Measurements from ENCODE around the gene DLG3. TPM values are rescaled to one million over a fixed set of nuclear protein-coding genes. Genes with fewer than 3 reads are reported as not detected.

The DLG3 gene
- total RNA-seq, 1 donor from 2014 or later, result 107 TPM

DNA sequence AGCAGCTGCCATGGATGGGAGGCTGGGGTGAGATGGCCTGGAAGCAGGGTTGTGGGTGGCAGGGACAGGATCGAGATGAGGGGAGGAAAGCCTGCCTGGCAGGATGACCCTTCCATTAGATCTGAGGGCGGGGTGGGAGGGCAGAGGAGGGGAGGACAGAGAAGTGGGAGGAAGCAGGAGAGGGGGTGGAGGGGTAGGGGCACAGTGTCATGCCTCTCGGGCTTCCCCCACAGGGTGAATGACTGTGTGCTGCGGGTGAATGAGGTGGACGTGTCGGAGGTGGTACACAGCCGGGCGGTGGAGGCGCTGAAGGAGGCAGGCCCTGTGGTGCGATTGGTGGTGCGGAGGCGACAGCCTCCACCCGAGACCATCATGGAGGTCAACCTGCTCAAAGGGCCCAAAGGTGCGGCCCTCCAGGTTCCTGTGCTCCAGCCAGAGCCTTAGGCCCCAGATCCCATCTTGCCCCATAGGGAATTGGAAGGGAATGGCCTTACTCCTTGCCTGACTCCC is 4.9 kb downstream of the DLG3 start:
- TF ChIP-seq, protein P1, sequence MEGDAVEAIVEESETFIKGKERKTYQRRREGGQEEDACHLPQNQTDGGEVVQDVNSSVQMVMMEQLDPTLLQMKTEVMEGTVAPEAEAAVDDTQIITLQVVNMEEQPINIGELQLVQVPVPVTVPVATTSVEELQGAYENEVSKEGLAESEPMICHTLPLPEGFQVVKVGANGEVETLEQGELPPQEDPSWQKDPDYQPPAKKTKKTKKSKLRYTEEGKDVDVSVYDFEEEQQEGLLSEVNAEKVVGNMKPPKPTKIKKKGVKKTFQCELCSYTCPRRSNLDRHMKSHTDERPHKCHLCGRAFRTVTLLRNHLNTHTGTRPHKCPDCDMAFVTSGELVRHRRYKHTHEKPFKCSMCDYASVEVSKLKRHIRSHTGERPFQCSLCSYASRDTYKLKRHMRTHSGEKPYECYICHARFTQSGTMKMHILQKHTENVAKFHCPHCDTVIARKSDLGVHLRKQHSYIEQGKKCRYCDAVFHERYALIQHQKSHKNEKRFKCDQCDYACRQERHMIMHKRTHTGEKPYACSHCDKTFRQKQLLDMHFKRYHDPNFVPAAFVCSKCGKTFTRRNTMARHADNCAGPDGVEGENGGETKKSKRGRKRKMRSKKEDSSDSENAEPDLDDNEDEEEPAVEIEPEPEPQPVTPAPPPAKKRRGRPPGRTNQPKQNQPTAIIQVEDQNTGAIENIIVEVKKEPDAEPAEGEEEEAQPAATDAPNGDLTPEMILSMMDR (IDR thresholded peaks at IDR 0.05; ENCODE audit: unreplicated experiment), result no peak
- no peak overlapping the region for H3K27ac Mint-ChIP-seq
- no peak for DNase-seq (ENCODE audit: low spot score, unreplicated experiment)
- H3K36me3 Mint-ChIP-seq (ENCODE audit: insufficient read depth), result no peaks in the 10 kb centered on the region
- H3K27me3 Mint-ChIP-seq, result peaks cover 21% of the 10 kb centered on the region
- peaks cover 9% of the 10 kb centered on the region for H3K9me3 Mint-ChIP-seq (ENCODE audit: low read depth)
- no peak overlapping the region for H3K4me3 Mint-ChIP-seq (ENCODE audit: low read depth)
- peaks cover 13% of the 10 kb centered on the region for H3K4me1 Mint-ChIP-seq (ENCODE audit: low read depth)

DNA sequence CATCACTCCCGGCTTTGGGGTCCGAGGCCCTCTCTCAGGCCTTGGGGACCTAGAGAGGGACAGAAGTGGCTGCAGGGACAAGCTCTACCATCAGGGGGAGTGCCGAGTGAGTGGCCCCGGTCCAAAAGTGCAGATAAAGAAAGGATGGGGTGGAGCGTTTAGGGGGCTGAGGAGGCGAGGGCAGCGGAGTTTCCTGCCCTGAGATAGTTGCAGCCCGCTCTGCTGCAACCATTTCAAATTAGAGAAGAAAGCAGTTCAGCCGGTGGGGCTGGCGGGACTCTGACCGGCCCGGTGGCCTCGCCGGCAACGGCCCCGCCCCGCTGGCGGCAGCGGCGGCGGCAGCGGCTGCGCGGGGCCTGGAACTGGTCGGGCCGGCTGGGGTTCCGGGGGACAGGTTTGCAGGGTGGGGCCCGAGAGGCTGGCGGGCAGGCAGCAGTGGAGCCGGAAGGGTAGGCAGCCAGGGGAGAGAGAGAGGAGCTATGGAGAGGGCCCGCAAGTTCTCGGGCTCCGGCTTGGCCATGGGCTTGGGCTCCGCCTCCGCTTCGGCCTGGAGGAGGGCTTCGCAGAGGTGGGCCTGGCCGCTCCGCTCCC is 7.6 kb downstream of the DLG3 start:
- DNase-seq (ENCODE audit: low spot score, unreplicated experiment), result peak; percentile 43
- TF ChIP-seq, protein P1 (IDR thresholded peaks at IDR 0.05; ENCODE audit: unreplicated experiment), result peak; percentile 61
- Mint-ChIP-seq H3K4me3 (ENCODE audit: low read depth) (peak overlapping the region; percentile 82), H3K27ac (peak overlapping the region; percentile 92), H3K27me3 (peaks cover 5% of the 10 kb centered on the region), H3K4me1 (ENCODE audit: low read depth) (peaks cover 19% of the 10 kb centered on the region), H3K36me3 (ENCODE audit: insufficient read depth) (peaks cover 5% of the 10 kb centered on the region), H3K9me3 (ENCODE audit: low read depth) (peaks cover 5% of the 10 kb centered on the region)

DNA sequence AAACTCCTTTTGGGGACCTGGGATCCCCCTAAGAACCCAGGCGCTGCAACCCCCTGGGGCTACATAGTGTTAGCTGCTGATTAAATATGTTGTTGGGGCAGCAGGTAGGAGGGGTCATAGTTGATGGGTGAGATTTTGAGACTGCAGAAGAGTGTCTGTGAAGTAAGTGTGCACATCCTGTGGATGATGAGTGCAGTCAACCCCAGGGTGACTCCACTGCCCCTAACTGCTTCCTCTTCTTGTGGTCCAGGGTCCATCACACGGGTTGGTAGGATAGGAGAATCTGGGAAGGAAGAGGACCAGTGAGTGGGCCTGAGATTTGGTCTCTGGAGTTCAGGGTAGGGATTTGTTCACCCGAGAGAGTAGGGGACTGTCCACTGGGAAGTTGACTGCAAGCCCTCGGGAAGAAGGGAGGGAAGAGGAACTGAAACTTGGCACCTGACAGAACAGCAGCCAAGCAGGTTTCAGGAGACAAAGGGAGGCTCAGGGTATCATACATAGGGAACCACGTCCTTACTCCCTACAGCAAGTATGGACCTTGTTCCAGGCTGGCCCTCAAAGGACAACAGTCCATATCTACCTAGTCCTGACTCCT is 8.5 kb downstream of the DLG3 start:
- TF ChIP-seq, protein P1 (IDR thresholded peaks at IDR 0.05; ENCODE audit: unreplicated experiment), result no peak
- peak overlapping the region; percentile 77 for H3K4me3 Mint-ChIP-seq (ENCODE audit: low read depth)
- H3K9me3 Mint-ChIP-seq (ENCODE audit: low read depth), result peaks cover 5% of the 10 kb centered on the region
- H3K27me3 Mint-ChIP-seq, result peaks cover 5% of the 10 kb centered on the region
- peaks cover 19% of the 10 kb centered on the region for H3K4me1 Mint-ChIP-seq (ENCODE audit: low read depth)
- no peak for DNase-seq (ENCODE audit: low spot score, unreplicated experiment)
- peak overlapping the region; percentile 71 for H3K27ac Mint-ChIP-seq
- peaks cover 5% of the 10 kb centered on the region for H3K36me3 Mint-ChIP-seq (ENCODE audit: insufficient read depth)

DNA sequence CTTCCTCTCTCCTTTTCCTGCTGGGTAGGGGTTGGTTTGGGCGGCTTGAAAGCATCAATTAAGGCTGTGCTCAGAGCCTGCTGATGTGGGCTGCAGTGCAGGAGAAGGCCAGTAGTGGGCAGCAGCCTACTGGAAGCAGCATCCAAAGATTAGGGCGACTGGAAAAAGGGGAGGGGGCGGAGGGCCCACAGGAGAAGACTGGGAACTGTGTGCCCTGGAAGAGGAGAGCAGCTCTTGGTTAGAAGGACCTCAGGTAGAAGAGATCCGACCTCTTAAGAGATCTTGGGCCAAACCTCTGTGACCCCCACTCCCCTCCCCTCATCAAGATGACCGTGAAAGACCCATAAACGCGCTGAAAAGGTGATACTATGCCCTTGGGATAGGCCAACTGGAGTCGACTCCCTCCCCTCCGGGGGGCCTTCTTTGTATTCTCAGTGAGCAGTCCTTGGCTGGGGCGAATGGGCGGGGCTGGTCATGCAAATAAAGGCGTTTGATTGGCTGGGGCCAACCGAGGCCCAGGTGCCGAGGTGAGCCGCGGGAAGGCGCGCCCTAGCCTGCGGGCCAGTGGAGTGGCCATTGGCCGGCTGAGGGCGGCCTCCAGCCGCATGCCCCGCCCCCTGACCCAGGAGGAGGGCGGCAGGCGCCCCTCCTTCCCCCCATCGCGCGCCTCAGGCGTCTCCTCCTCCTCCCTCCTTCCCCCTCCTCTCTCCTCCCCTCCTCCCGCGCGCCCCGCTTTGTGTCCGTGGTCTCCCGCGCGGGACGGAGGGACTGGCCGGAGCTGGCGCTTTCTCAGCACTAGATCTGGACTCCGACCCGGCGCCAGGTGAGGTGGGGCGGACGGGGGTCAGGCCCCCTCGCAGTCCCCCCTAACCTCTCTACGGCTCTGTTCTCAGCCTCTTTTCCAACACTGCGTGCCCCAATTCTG is 10.1 kb downstream of the DLG3 start:
- TF ChIP-seq, protein P1 (IDR thresholded peaks at IDR 0.05; ENCODE audit: unreplicated experiment), result peak; percentile 74
- H3K27me3 Mint-ChIP-seq, result no peaks in the 10 kb centered on the region

More for the DNA sequence above, 10.1 kb downstream of the DLG3 start:
- Mint-ChIP-seq H3K9me3 (ENCODE audit: low read depth) (peaks cover 8% of the 10 kb centered on the region), H3K36me3 (ENCODE audit: insufficient read depth) (peaks cover 8% of the 10 kb centered on the region), H3K27ac (peak overlapping the region; percentile 98), H3K4me3 (ENCODE audit: low read depth) (peak overlapping the region; percentile 90), H3K4me1 (ENCODE audit: low read depth) (peaks cover 23% of the 10 kb centered on the region)
- peak; percentile 88 for DNase-seq (ENCODE audit: low spot score, unreplicated experiment)

Measured in progenitor cell of endocrine pancreas (in vitro differentiated cells).